DOHH2 (cell line): ENCODE results near the gene SLC5A11.

Experiments used
- H3F3A ChIP-seq: fragments of 200-600 bp; sonication (generic), shearing (Covaris generic); 2 replicates; pipeline ENCODE4 v1.6.0; 2016; ENCODE audit warnings: antibody characterized with exemption, mild to moderate bottlenecking; ENCODE audit not compliant: control insufficient read depth, insufficient read depth
- H3K27ac ChIP-seq: fragments of 200-600 bp; sonication (generic); 2 replicates; pipeline ENCODE4 v1.5.1; 2014; ENCODE audit warnings: low read depth, mild to moderate bottlenecking, low read length, moderate library complexity
- H3K27me3 ChIP-seq: fragments of 200-600 bp; sonication (generic); 2 replicates; pipeline ENCODE4 v1.6.1; 2014; ENCODE audit warnings: mild to moderate bottlenecking, low read length, mixed read lengths; ENCODE audit not compliant: control insufficient read depth
- H3K36me3 ChIP-seq: fragments of 200-600 bp; sonication (generic); 2 replicates; pipeline ENCODE4 v1.6.1; 2014; ENCODE audit warnings: mild to moderate bottlenecking, low read length, moderate library complexity, mixed read lengths; ENCODE audit not compliant: control insufficient read depth
- H3K4me1 ChIP-seq: fragments of 200-600 bp; sonication (generic); 2 replicates; pipeline ENCODE4 v1.6.1; 2014; ENCODE audit warnings: mild to moderate bottlenecking, low read length, mixed read lengths; ENCODE audit not compliant: control insufficient read depth
- H3K4me2 ChIP-seq: fragments of 200-600 bp; sonication (generic); 2 replicates; pipeline ENCODE4 v1.6.0; 2014; ENCODE audit warnings: mild to moderate bottlenecking, low read length, moderate library complexity
- H3K4me3 ChIP-seq: fragments of 200-600 bp; sonication (generic); 2 replicates; pipeline ENCODE4 v1.5.1; 2014; ENCODE audit warnings: mild to moderate bottlenecking, low read length, mixed read lengths
- H3K79me2 ChIP-seq: fragments of 200-600 bp; sonication (generic); 2 replicates; pipeline ENCODE4 v1.6.1; 2014; ENCODE audit warnings: mild to moderate bottlenecking, low read length, mixed read lengths; ENCODE audit not compliant: control insufficient read depth
- H3K9me2 ChIP-seq: fragments of 200-600 bp; sonication (generic); replicated peaks from 2 replicates; pipeline ENCODE4 v1.6.1; 2014; ENCODE audit warnings: mild to moderate bottlenecking, low read length, mixed read lengths; ENCODE audit not compliant: control insufficient read depth
- H3K9me3 ChIP-seq: fragments of 200-600 bp; sonication (generic); 2 replicates; pipeline ENCODE4 v1.6.1; 2014; ENCODE audit warnings: antibody characterized with exemption, low read length, mixed read lengths; ENCODE audit not compliant: control insufficient read depth, insufficient read depth
- H4K20me1 ChIP-seq: fragments of 200-600 bp; sonication (generic); 2 replicates; pipeline ENCODE4 v1.6.0; 2014; ENCODE audit warnings: low read depth, mild to moderate bottlenecking, antibody characterized with exemption, low read length, moderate library complexity; ENCODE audit not compliant: control insufficient read depth, insufficient read depth
- EZH2phosphoT487 ChIP-seq: fragments of 200-600 bp; sonication (generic); IDR thresholded peaks from 2 replicates; pipeline ENCODE4 v1.6.1; 2017; ENCODE audit warnings: borderline replicate concordance, mild to moderate bottlenecking, antibody characterized with exemption, low read length, moderate library complexity, mixed read lengths
- TF ChIP-seq, protein P1 (sequence below): fragments of 200-600 bp; sonication (generic); IDR thresholded peaks from one replicate; pipeline ENCODE4 v1.5.1; 2014; ENCODE audit warnings: antibody characterized with exemption, mild to moderate bottlenecking, low read depth, low read length; ENCODE audit not compliant: poor library complexity, severe bottlenecking

SLC5A11 gene

DNA sequence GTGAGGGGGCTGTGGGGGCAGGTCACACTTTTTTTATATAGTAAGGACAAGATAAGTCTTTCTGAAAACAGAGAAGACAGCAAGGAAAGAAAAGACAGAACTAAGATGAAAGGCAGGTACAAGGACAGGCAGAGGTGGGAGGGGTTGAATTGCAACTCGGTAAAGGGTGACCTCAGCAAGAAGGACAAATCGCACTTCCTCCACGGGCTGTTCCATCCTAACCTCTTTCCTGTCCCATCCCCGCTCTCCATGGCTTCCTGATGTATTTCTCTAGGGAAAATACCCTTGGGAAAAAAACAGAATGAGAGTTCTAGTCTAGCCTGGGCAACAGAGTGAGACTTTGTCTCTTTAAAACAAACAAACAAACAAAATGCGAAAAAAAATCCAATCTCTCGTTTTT, 112.1 kb downstream of the SLC5A11 start:
- H3K79me2 ChIP-seq: no peaks in the 10 kb centered on the region
- H3K36me3 ChIP-seq: no peaks in the 10 kb centered on the region; the same call in 1 of the 2 replicates
- no peaks in the 10 kb centered on the region for H3F3A ChIP-seq
- H4K20me1 ChIP-seq: no peaks in the 10 kb centered on the region
- H3K4me3 ChIP-seq: no peak overlapping the region
- H3K27ac ChIP-seq: no peak overlapping the region
- H3K4me1 ChIP-seq: no peaks in the 10 kb centered on the region
- no peak overlapping the region for H3K4me2 ChIP-seq
- TF ChIP-seq EZH2phosphoT487: no peak
- TF ChIP-seq, protein P1, sequence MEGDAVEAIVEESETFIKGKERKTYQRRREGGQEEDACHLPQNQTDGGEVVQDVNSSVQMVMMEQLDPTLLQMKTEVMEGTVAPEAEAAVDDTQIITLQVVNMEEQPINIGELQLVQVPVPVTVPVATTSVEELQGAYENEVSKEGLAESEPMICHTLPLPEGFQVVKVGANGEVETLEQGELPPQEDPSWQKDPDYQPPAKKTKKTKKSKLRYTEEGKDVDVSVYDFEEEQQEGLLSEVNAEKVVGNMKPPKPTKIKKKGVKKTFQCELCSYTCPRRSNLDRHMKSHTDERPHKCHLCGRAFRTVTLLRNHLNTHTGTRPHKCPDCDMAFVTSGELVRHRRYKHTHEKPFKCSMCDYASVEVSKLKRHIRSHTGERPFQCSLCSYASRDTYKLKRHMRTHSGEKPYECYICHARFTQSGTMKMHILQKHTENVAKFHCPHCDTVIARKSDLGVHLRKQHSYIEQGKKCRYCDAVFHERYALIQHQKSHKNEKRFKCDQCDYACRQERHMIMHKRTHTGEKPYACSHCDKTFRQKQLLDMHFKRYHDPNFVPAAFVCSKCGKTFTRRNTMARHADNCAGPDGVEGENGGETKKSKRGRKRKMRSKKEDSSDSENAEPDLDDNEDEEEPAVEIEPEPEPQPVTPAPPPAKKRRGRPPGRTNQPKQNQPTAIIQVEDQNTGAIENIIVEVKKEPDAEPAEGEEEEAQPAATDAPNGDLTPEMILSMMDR: no peak
- H3K27me3 ChIP-seq: no peaks in the 10 kb centered on the region
- H3K9me2 ChIP-seq: no peaks in the 10 kb centered on the region
- peaks cover 6% of the 10 kb centered on the region; the same call in 1 of the 2 replicates for H3K9me3 ChIP-seq
